DMS 273 (cell line): Measurements from ENCODE around the gene KREMEN2.
"Not testable (repeated sequence)": the region's sequence is repeated elsewhere in the genome, so short reads cannot be mapped to it uniquely, and the experiment has no call there.

Experiments used
- DNase-seq: peaks from one replicate; lab custom pipeline; 2025; ENCODE audit not compliant: unreplicated experiment; lab: John Stamatoyannopoulos, UW

KREMEN2 gene

GRCh38 chr16:2963723-2964474 lies at the start of gene KREMEN2:
KREMEN2 (plus strand) TSS chr16:2964275; CDS start chr16:2964521, 246 bp downstream.
- DNase-seq: peak; percentile 94

GRCh38 chr16:2915196-2915929 lies 48.7 kb upstream of the KREMEN2 start:
- no peak for DNase-seq

- DNase-seq: peak; percentile 84
Observed at GRCh38 chr16:2919511-2920255, 44.4 kb upstream of the KREMEN2 start.

- no peak for DNase-seq
Observed at GRCh38 chr16:2923481-2923880, 40.6 kb upstream of the KREMEN2 start.

- peak; percentile 64 for DNase-seq
Observed at GRCh38 chr16:2924901-2925755, 38.9 kb upstream of the KREMEN2 start.

GRCh38 chr16:2925951-2926649 lies 38.0 kb upstream of the KREMEN2 start:
- no peak for DNase-seq

GRCh38 chr16:2926650-2926999 lies 37.5 kb upstream of the KREMEN2 start:
- DNase-seq: no peak

GRCh38 chr16:2927010-2927646 lies 36.9 kb upstream of the KREMEN2 start:
- peak; percentile 96 for DNase-seq

GRCh38 chr16:2928151-2928550 lies 35.9 kb upstream of the KREMEN2 start:
- not testable (repeated sequence) for DNase-seq

- DNase-seq: no peak
Observed at GRCh38 chr16:2928796-2929195, 35.3 kb upstream of the KREMEN2 start.

GRCh38 chr16:2929693-2930092 lies 34.4 kb upstream of the KREMEN2 start:
- no peak for DNase-seq

- DNase-seq: no peak
Observed at GRCh38 chr16:2930236-2930635, 33.8 kb upstream of the KREMEN2 start.

GRCh38 chr16:2931231-2931914 lies 32.7 kb upstream of the KREMEN2 start:
- DNase-seq: not testable (repeated sequence)

- DNase-seq: no peak
Observed at GRCh38 chr16:2933136-2933535, 30.9 kb upstream of the KREMEN2 start.

GRCh38 chr16:2933701-2934100 lies 30.4 kb upstream of the KREMEN2 start:
- no peak for DNase-seq

GRCh38 chr16:2934450-2934849 lies 29.6 kb upstream of the KREMEN2 start:
- DNase-seq: no peak

GRCh38 chr16:2936436-2937011 lies 27.6 kb upstream of the KREMEN2 start:
- DNase-seq: no peak

- DNase-seq: no peak
Observed at GRCh38 chr16:2937170-2937569, 26.9 kb upstream of the KREMEN2 start.

- no peak for DNase-seq
Observed at GRCh38 chr16:2938206-2938605, 25.9 kb upstream of the KREMEN2 start.
